Loucy (cell line): ENCODE results near the gene UBAP2.

Experiments used
- H2AFZ ChIP-seq: fragments of 200-600 bp; sonication (generic); 2 replicates; pipeline ENCODE4 v1.6.0; 2016; ENCODE audit warnings: antibody characterized with exemption, mild to moderate bottlenecking, low read length, moderate library complexity
- H3F3A ChIP-seq: fragments of 200-600 bp; 2 replicates; pipeline ENCODE4 v1.6.0; 2016; ENCODE audit warnings: antibody characterized with exemption, low read depth, mild to moderate bottlenecking
- H3K27me3 ChIP-seq: fragments of 200-600 bp; sonication (generic); 2 replicates; pipeline ENCODE4 v1.6.1; 2014; ENCODE audit warnings: low read length, mild to moderate bottlenecking; ENCODE audit not compliant: insufficient read depth, poor library complexity, severe bottlenecking
- H3K36me3 ChIP-seq: fragments of 200-600 bp; sonication (generic); 2 replicates; pipeline ENCODE4 v1.6.1; 2016; ENCODE audit warnings: low read length; ENCODE audit not compliant: insufficient read depth
- H3K4me1 ChIP-seq: fragments of 200-600 bp; sonication (generic); 2 replicates; pipeline ENCODE4 v1.5.1; 2014; ENCODE audit warnings: low read length, mild to moderate bottlenecking; ENCODE audit not compliant: insufficient read depth, poor library complexity, severe bottlenecking
- H3K4me2 ChIP-seq: fragments of 200-600 bp; sonication (generic); 2 replicates; pipeline ENCODE4 v1.6.0; 2014; ENCODE audit warnings: antibody characterized with exemption, low read length, low read depth, mild to moderate bottlenecking; ENCODE audit not compliant: poor library complexity, severe bottlenecking
- H3K4me3 ChIP-seq: fragments of 200-600 bp; sonication (generic); 2 replicates; pipeline ENCODE4 v1.5.1; 2014; ENCODE audit warnings: low read length, mild to moderate bottlenecking, mixed read lengths; ENCODE audit not compliant: poor library complexity, severe bottlenecking
- H3K79me2 ChIP-seq: fragments of 200-600 bp; sonication (generic); 2 replicates; pipeline ENCODE4 v1.6.1; 2014; ENCODE audit warnings: low read length; ENCODE audit not compliant: insufficient read depth
- H3K9ac ChIP-seq: fragments of 200-600 bp; sonication (generic); 2 replicates; pipeline ENCODE4 v1.6.0; 2014; ENCODE audit warnings: mild to moderate bottlenecking, low read depth, low read length, moderate library complexity; ENCODE audit not compliant: poor library complexity, severe bottlenecking
- H3K9me2 ChIP-seq: fragments of 200-600 bp; sonication (generic); replicated peaks from 2 replicates; pipeline ENCODE4 v1.6.1; 2016; ENCODE audit warnings: low read depth, low read length, mixed read lengths
- H3K9me3 ChIP-seq: fragments of 200-600 bp; sonication (generic); 2 replicates; pipeline ENCODE4 v1.6.1; 2014; ENCODE audit warnings: mild to moderate bottlenecking, antibody characterized with exemption, low read length, low read depth; ENCODE audit not compliant: insufficient read depth
- H4K20me1 ChIP-seq: fragments of 200-600 bp; sonication (generic); 2 replicates; pipeline ENCODE4 v1.6.0; 2014; ENCODE audit warnings: antibody characterized with exemption, low read length, mild to moderate bottlenecking; ENCODE audit not compliant: insufficient read depth, poor library complexity, severe bottlenecking
- EZH2phosphoT487 ChIP-seq: fragments of 200-600 bp; IDR thresholded peaks from 2 replicates; pipeline ENCODE4 v1.6.1; 2018; ENCODE audit warnings: antibody characterized with exemption, mild to moderate bottlenecking, moderate library complexity, borderline replicate concordance
- TF ChIP-seq, protein P1 (sequence below): fragments of 200-600 bp; sonication (generic); conservative IDR thresholded peaks from 2 replicates; pipeline ENCODE4 v1.5.1; 2014; ENCODE audit warnings: mild to moderate bottlenecking, antibody characterized with exemption, low read length

UBAP2 gene

GRCh38 chr9:33885948-33886347, 162.7 kb downstream of the UBAP2 start:
- Histone ChIP-seq H3K79me2 (peaks cover 88% of the 10 kb centered on the region), H4K20me1 (peaks cover 70% of the 10 kb centered on the region), H2AFZ (no peak overlapping the region), H3K9ac (no peak overlapping the region), H3K4me1 (no peaks in the 10 kb centered on the region), H3K27me3 (no peaks in the 10 kb centered on the region), H3K4me2 (no peak overlapping the region), H3K9me3 (no peaks in the 10 kb centered on the region), H3K9me2 (no peaks in the 10 kb centered on the region), H3K4me3 (no peak overlapping the region), H3F3A (no peaks in the 10 kb centered on the region), H3K36me3 (peaks cover 36% of the 10 kb centered on the region; the same call in 1 of the 2 replicates)
- no peak for TF ChIP-seq EZH2phosphoT487
- TF ChIP-seq, protein P1, sequence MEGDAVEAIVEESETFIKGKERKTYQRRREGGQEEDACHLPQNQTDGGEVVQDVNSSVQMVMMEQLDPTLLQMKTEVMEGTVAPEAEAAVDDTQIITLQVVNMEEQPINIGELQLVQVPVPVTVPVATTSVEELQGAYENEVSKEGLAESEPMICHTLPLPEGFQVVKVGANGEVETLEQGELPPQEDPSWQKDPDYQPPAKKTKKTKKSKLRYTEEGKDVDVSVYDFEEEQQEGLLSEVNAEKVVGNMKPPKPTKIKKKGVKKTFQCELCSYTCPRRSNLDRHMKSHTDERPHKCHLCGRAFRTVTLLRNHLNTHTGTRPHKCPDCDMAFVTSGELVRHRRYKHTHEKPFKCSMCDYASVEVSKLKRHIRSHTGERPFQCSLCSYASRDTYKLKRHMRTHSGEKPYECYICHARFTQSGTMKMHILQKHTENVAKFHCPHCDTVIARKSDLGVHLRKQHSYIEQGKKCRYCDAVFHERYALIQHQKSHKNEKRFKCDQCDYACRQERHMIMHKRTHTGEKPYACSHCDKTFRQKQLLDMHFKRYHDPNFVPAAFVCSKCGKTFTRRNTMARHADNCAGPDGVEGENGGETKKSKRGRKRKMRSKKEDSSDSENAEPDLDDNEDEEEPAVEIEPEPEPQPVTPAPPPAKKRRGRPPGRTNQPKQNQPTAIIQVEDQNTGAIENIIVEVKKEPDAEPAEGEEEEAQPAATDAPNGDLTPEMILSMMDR: no peak

DNA sequence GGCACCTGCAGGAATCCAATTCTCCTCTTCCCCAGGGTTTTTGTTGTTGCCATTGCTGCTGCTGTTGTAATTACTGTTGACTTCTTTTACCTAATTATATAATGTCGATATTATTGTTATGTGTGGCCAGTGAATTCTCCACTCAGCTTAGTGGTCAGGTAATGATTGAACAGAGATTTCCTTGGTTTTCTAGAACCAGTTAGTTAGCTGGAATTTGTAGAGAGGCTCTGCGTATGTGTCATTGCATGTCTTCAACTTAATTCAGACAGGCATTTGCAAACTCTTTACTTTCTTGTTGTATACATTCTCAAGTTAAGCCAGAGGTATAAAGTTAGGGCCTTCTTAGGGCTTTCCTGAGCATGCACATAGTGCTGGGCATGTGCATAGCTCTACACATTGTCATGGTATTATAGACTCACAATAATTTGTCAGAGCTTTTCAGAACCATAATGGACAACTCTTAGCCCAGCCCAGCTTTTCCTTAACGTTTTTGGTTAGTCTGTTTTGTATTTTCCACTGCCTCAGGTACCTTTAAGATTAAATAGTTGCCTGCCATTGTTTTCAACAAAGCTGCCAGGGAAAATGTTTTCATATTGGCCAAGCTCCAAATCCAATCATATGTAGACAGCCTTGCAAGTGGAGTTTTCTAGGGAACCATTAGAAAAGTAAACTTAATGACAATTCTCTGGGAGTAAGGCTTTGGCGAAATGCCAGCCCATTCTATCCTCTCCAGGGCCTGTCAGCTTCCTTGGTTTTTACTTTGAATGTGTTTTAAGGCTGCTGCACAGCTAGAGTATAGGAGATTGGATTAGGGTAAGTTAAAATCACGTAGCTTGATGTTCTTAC, 163.6 kb downstream of the UBAP2 start:
- H3K9ac ChIP-seq: no peak overlapping the region
- no peak overlapping the region for H2AFZ ChIP-seq
- no peaks in the 10 kb centered on the region for H3K4me1 ChIP-seq
- no peaks in the 10 kb centered on the region for H3K9me2 ChIP-seq
- H3K4me3 ChIP-seq: no peak overlapping the region
- H3K9me3 ChIP-seq: no peaks in the 10 kb centered on the region
- TF ChIP-seq EZH2phosphoT487: no peak
- TF ChIP-seq, protein P1: no peak
- H3K36me3 ChIP-seq: peaks cover 29% of the 10 kb centered on the region; the same call in 1 of the 2 replicates
- H3K27me3 ChIP-seq: no peaks in the 10 kb centered on the region
- peaks cover 79% of the 10 kb centered on the region for H4K20me1 ChIP-seq
- H3K4me2 ChIP-seq: no peak overlapping the region
- no peaks in the 10 kb centered on the region for H3F3A ChIP-seq
- H3K79me2 ChIP-seq: peaks cover 88% of the 10 kb centered on the region

DNA sequence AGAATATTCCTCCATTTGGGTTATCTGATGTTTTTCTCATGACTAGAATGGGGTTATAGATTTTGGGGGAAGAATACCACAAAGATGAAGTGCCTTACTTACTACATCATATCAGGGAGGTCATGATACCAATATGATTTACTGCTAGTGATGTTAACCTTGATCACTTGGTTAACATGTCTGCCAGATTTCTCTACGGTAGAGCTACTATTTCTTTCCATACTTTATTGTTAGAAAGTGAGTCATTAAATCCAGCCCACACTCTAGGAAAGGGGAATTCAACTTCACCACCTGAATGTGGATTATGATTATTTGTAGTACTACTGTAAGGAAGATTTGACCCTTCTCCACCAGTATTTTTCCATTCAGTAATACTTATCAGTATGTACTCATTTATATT, 167.1 kb downstream of the UBAP2 start:
- Histone ChIP-seq H3F3A (no peaks in the 10 kb centered on the region), H4K20me1 (peaks cover 92% of the 10 kb centered on the region), H3K4me3 (no peak overlapping the region), H3K4me1 (no peaks in the 10 kb centered on the region), H2AFZ (no peak overlapping the region), H3K9me3 (no peaks in the 10 kb centered on the region), H3K27me3 (no peaks in the 10 kb centered on the region), H3K9me2 (no peaks in the 10 kb centered on the region), H3K9ac (no peak overlapping the region), H3K79me2 (peaks cover 99% of the 10 kb centered on the region), H3K36me3 (no peaks in the 10 kb centered on the region; the same call in 1 of the 2 replicates), H3K4me2 (no peak overlapping the region)
- TF ChIP-seq, protein P1: no peak
- TF ChIP-seq EZH2phosphoT487: no peak
